SU-DHL-6 (cell line): Measurements from ENCODE around the gene EVC.
"Not testable (repeated sequence)": the region's sequence is repeated elsewhere in the genome, so short reads cannot be mapped to it uniquely, and the experiment has no call there.

Experiments used
- H2AFZ ChIP-seq: fragments of 200-600 bp; sonication (generic); 2 replicates; pipeline ENCODE4 v1.6.1; 2014; ENCODE audit warnings: low read depth, mild to moderate bottlenecking, moderate library complexity, mixed read lengths, antibody characterized with exemption, low read length; ENCODE audit not compliant: severe bottlenecking
- H3F3A ChIP-seq: fragments of 200-600 bp; shearing (Covaris generic); 2 replicates; pipeline ENCODE4 v1.6.0; 2016; ENCODE audit warnings: antibody characterized with exemption, mild to moderate bottlenecking; ENCODE audit not compliant: insufficient read depth
- H3K27ac ChIP-seq: fragments of 200-600 bp; sonication (generic); 2 replicates; pipeline ENCODE4 v1.5.1; 2016; ENCODE audit warnings: low read depth, mild to moderate bottlenecking, low read length, moderate library complexity, mixed read lengths
- H3K27me3 ChIP-seq: fragments of 200-600 bp; sonication (generic), shearing (Covaris generic); 2 replicates; pipeline ENCODE4 v1.6.0; 2014; ENCODE audit warnings: mild to moderate bottlenecking, low read length
- H3K36me3 ChIP-seq: fragments of 200-600 bp; sonication (generic); 2 replicates; pipeline ENCODE4 v1.6.1; 2014; ENCODE audit warnings: mild to moderate bottlenecking, low read length, mixed read lengths
- H3K4me2 ChIP-seq: fragments of 300-600, 200-600 bp; shearing (Covaris generic), sonication (generic); 2 replicates; pipeline ENCODE4 v1.6.0; 2014; ENCODE audit warnings: low read length, low read depth, mild to moderate bottlenecking; ENCODE audit not compliant: poor library complexity, severe bottlenecking
- H3K4me3 ChIP-seq: fragments of 200-600 bp; sonication (generic); 2 replicates; pipeline ENCODE4 v1.5.1; 2014; ENCODE audit warnings: antibody characterized with exemption, low read length, mild to moderate bottlenecking, mixed read lengths; ENCODE audit not compliant: insufficient read depth, poor library complexity, severe bottlenecking
- H3K79me2 ChIP-seq: fragments of 200-600 bp; sonication (generic); 2 replicates; pipeline ENCODE4 v1.6.1; 2014; ENCODE audit warnings: mild to moderate bottlenecking, low read length, moderate library complexity; ENCODE audit not compliant: insufficient read depth
- H3K9ac ChIP-seq: fragments of 200-600 bp; sonication (generic); 2 replicates; pipeline ENCODE4 v1.7.0; 2014; ENCODE audit warnings: mild to moderate bottlenecking, low read length
- H3K9me2 ChIP-seq: fragments of 200-600 bp; sonication (generic); replicated peaks from 2 replicates; pipeline ENCODE4 v1.6.1; 2014; ENCODE audit warnings: low read length; ENCODE audit not compliant: insufficient read depth
- H3K9me3 ChIP-seq: fragments of 200-600 bp; sonication (generic); 2 replicates; pipeline ENCODE4 v1.6.1; 2014; ENCODE audit warnings: low read length, mixed read lengths; ENCODE audit not compliant: insufficient read depth
- H4K20me1 ChIP-seq: fragments of 200-600 bp; sonication (generic); 2 replicates; pipeline ENCODE4 v1.6.1; 2014; ENCODE audit warnings: low read depth, mild to moderate bottlenecking, antibody characterized with exemption, low read length, moderate library complexity, mixed read lengths
- EZH2phosphoT487 ChIP-seq: fragments of 200-600 bp; sonication (generic), shearing (Covaris generic); conservative IDR thresholded peaks from 2 replicates; pipeline ENCODE4 v1.6.1; 2018; ENCODE audit warnings: mild to moderate bottlenecking, antibody characterized with exemption, low read length, moderate library complexity, mixed read lengths
- TF ChIP-seq, protein P1 (sequence below): fragments of 200-600 bp; sonication (generic); IDR thresholded peaks from one replicate; pipeline ENCODE4 v1.5.1; 2017; ENCODE audit warnings: antibody characterized with exemption, mild to moderate bottlenecking, low read length, moderate library complexity; ENCODE audit not compliant: insufficient read depth, poor library complexity, severe bottlenecking

Gene EVC

DNA sequence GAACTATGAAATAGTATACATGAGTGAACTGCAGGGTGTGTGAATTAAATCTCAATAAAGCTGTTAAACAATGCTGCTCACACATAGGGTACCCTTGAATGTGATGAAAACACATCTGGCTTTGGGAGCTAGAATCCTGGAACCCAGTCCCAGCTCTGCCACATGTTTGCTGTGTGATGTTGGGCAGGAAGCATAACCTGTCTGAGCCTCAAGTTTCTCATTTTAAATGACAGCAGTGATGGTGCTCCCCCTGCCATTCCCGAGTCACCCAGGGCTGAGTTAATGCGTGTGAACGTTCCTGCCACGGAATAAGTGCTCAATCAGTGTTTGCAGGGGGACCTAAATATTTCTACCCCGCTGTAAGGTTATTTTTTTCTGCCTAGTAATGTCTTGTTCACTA, 10.9 kb downstream of the EVC start:
- Histone ChIP-seq H3K9me3 (no peaks in the 10 kb centered on the region), H3K4me3 (no peak overlapping the region), H3F3A (no peaks in the 10 kb centered on the region), H3K4me2 (no peak overlapping the region), H2AFZ (no peak overlapping the region), H4K20me1 (no peaks in the 10 kb centered on the region), H3K27me3 (no peaks in the 10 kb centered on the region), H3K9me2 (no peaks in the 10 kb centered on the region), H3K36me3 (no peaks in the 10 kb centered on the region), H3K9ac (no peak overlapping the region), H3K27ac (no peak overlapping the region), H3K79me2 (no peaks in the 10 kb centered on the region)
- TF ChIP-seq EZH2phosphoT487: no peak
- TF ChIP-seq, protein P1, sequence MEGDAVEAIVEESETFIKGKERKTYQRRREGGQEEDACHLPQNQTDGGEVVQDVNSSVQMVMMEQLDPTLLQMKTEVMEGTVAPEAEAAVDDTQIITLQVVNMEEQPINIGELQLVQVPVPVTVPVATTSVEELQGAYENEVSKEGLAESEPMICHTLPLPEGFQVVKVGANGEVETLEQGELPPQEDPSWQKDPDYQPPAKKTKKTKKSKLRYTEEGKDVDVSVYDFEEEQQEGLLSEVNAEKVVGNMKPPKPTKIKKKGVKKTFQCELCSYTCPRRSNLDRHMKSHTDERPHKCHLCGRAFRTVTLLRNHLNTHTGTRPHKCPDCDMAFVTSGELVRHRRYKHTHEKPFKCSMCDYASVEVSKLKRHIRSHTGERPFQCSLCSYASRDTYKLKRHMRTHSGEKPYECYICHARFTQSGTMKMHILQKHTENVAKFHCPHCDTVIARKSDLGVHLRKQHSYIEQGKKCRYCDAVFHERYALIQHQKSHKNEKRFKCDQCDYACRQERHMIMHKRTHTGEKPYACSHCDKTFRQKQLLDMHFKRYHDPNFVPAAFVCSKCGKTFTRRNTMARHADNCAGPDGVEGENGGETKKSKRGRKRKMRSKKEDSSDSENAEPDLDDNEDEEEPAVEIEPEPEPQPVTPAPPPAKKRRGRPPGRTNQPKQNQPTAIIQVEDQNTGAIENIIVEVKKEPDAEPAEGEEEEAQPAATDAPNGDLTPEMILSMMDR: no peak

DNA sequence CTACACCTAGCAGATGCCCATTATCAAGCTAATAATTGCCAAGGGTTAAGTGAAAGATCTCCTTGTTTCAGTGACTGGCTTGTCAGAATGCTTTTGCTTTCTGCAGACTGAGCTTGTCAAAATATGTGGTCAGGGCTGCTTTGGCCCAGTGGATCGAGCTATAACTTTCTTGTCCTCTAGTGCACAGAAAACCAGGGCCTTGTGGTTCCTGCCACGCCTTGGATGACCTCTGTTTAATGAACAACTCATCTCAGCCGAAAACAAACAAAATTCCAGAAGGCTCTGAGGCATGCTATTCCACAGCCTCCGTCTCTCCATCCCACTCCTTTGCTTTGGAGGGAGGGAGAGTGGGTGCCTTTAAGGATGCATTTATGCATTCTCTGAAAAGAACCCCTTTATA, 11.3 kb downstream of the EVC start:
- H4K20me1 ChIP-seq: no peaks in the 10 kb centered on the region
- no peaks in the 10 kb centered on the region for H3K36me3 ChIP-seq
- H3K9me3 ChIP-seq: no peaks in the 10 kb centered on the region
- no peaks in the 10 kb centered on the region for H3K9me2 ChIP-seq
- H3K4me3 ChIP-seq: no peak overlapping the region
- no peaks in the 10 kb centered on the region for H3K79me2 ChIP-seq
- no peak overlapping the region for H2AFZ ChIP-seq
- no peaks in the 10 kb centered on the region for H3F3A ChIP-seq
- no peak for TF ChIP-seq EZH2phosphoT487
- TF ChIP-seq, protein P1: no peak
- no peak overlapping the region for H3K9ac ChIP-seq
- H3K4me2 ChIP-seq: no peak overlapping the region
- no peaks in the 10 kb centered on the region for H3K27me3 ChIP-seq
- no peak overlapping the region for H3K27ac ChIP-seq

DNA sequence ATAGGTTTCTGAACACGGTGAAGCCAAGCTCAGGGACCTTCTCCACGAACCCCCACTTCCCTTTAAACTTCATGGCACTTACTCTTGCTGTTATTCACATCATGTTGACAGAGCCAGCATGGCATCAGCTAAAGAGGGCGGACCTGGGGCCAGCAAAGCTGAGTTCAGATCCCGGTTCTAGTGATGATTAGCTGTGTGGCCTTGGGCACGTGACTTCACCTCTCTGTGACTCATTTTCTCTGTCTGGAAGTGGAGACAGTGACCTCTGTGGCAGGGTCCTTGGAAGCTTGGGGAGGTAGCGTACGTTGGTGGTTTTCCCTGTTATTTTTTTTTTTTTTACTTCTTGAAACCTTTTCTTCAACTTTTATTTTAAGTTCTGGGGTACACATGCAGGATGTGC, 13.4 kb downstream of the EVC start:
- H3K79me2 ChIP-seq: no peaks in the 10 kb centered on the region

DNA sequence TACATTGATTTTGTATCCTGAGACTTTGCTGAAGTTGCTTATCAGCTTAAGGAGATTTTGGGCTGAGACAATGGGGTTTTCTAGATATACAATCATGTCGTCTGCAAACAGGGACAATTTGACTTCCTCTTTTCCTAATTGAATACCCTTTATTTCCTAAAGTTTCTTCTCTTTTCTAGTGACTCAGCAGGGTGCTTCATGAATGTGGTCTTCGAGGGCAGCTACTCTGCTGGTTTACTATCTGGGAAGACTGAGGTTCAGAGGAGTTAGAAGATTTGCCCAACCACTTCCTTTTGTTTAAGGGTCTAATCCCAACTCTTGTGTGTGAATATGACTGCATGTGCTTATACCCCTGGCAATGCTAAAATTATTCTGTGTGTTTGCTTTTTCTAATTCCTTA, 17.4 kb downstream of the EVC start:
- not testable (repeated sequence) for H3K79me2 ChIP-seq, H2AFZ ChIP-seq, H3K36me3 ChIP-seq, H3K9me3 ChIP-seq, H3K9me2 ChIP-seq, H3K4me3 ChIP-seq, H3F3A ChIP-seq, H3K9ac ChIP-seq, H3K4me2 ChIP-seq, H3K27me3 ChIP-seq, H3K27ac ChIP-seq, H4K20me1 ChIP-seq

More for the DNA sequence above, 13.4 kb downstream of the EVC start:
- no peaks in the 10 kb centered on the region for H4K20me1 ChIP-seq
- H3K9me3 ChIP-seq: no peaks in the 10 kb centered on the region
- H3K4me3 ChIP-seq: no peak overlapping the region
- no peak overlapping the region for H3K27ac ChIP-seq
- no peak overlapping the region for H3K4me2 ChIP-seq
- H3K9ac ChIP-seq: no peak overlapping the region
- no peak overlapping the region for H2AFZ ChIP-seq
- H3K9me2 ChIP-seq: no peaks in the 10 kb centered on the region
- no peaks in the 10 kb centered on the region for H3K27me3 ChIP-seq
- TF ChIP-seq, protein P1: no peak
- no peak for TF ChIP-seq EZH2phosphoT487
- H3K36me3 ChIP-seq: no peaks in the 10 kb centered on the region
- H3F3A ChIP-seq: no peaks in the 10 kb centered on the region
